T-cell (primary cell): Measurements from ENCODE around the gene DMAP1. TPM values are rescaled to one million over a fixed set of nuclear protein-coding genes. Genes with fewer than 3 reads are reported as not detected.

ENCODE experiments used
- ATAC-seq, 4 experiments: fragments of 200-7000 bp in 3 of 4; fragments of 150-1000 bp in 1 of 4; cut with Tn5 transposase; replicated peaks in 1 of 4; 1 replicate in 3 of 4; 2 replicates in 1 of 4; pipeline ENCODE4 v1.10.0; 2021; ENCODE audit warnings: moderate library complexity in 3 of 4, mild to moderate bottlenecking in 2 of 4, moderate number of reproducible peaks in 1 of 4
- CTCF ChIA-PET, 2 donors: fragments of 300-600 bp; sonication (Branson Sonifier 250); formaldehyde crosslinking; loops; one replicate each; lab custom pipeline; 2022; ENCODE audit warnings: antibody characterized with exemption in 2 of 2; lab: Charles Lee
- POLR2A ChIA-PET, 2 donors: fragments of 300-600 bp; sonication (Branson Sonifier 250); formaldehyde crosslinking; loops; one replicate each; lab custom pipeline; 2022; ENCODE audit warnings: antibody characterized with exemption in 2 of 2; lab: Charles Lee
- DNase-seq, 35 experiments: peaks; one replicate each; pipeline versions ENCODE4 v3.0.0 to v3.0.0-alpha.2; 2013 to 2023
- H3K27ac ChIP-seq: one replicate; pipeline ENCODE4 v1.5.1; 2013; ENCODE audit warnings: low read length
- H3K27me3 ChIP-seq, 2 experiments: replicated peaks in 1 of 2; 1 replicate in 1 of 2; 2 replicates in 1 of 2; pipeline versions ENCODE4 v1.6.1 to v1.7.0; 2013; ENCODE audit warnings: low read length in 1 of 2, mixed read lengths in 1 of 2; ENCODE audit not compliant: control insufficient read depth in 2 of 2, insufficient read depth in 2 of 2; ENCODE audit errors: extremely low read depth in 1 of 2
- H3K36me3 ChIP-seq, 2 donors: 1 replicate in 1 of 2; 2 replicates in 1 of 2; pipeline versions ENCODE4 v1.6.1 to v1.7.0; 2013; ENCODE audit warnings: low read length in 1 of 2; ENCODE audit not compliant: control insufficient read depth in 2 of 2, insufficient read depth in 1 of 2; ENCODE audit errors: extremely low read depth in 1 of 2
- H3K4me1 ChIP-seq, 2 experiments: 1 replicate in 1 of 2; 2 replicates in 1 of 2; pipeline versions ENCODE4 v1.6.1 to v1.7.0; 2013; ENCODE audit warnings: low read length in 2 of 2, mixed read lengths in 1 of 2; ENCODE audit not compliant: insufficient read depth in 2 of 2, control insufficient read depth in 1 of 2; ENCODE audit errors: extremely low read depth in 1 of 2
- H3K4me3 ChIP-seq, 2 donors: 1 replicate in 1 of 2; 2 replicates in 1 of 2; pipeline versions ENCODE4 v1.5.1 to v1.7.0; 2013; ENCODE audit warnings: mild to moderate bottlenecking in 2 of 2, low read length in 1 of 2, moderate library complexity in 1 of 2; ENCODE audit not compliant: control insufficient read depth in 1 of 2; ENCODE audit errors: extremely low read depth in 1 of 2
- H3K9me3 ChIP-seq: 2 replicates; pipeline ENCODE4 v1.7.0; 2013
- H3K27ac Mint-ChIP-seq, 2 donors: one replicate each; pipeline ENCODE4 v1.8.0; 2020 to 2021; ENCODE audit warnings: mild to moderate bottlenecking in 2 of 2, mixed read lengths in 2 of 2
- H3K27me3 Mint-ChIP-seq, 2 donors: one replicate each; pipeline ENCODE4 v1.8.0; 2021 to 2022; ENCODE audit warnings: mixed read lengths in 2 of 2
- H3K36me3 Mint-ChIP-seq: one replicate; pipeline ENCODE4 v1.8.0; 2021; ENCODE audit warnings: mixed read lengths
- H3K4me1 Mint-ChIP-seq, 3 donors: one replicate each; pipeline ENCODE4 v1.8.0; 2020 to 2022; ENCODE audit warnings: mixed read lengths in 3 of 3, mild to moderate bottlenecking in 1 of 3
- H3K4me3 Mint-ChIP-seq, 3 donors: one replicate each; pipeline ENCODE4 v1.8.0; 2020 to 2022; ENCODE audit warnings: mild to moderate bottlenecking in 3 of 3, mixed read lengths in 3 of 3, moderate library complexity in 3 of 3
- H3K9me3 Mint-ChIP-seq, 3 donors: one replicate each; pipeline ENCODE4 v1.8.0; 2020 to 2022; ENCODE audit warnings: mixed read lengths in 3 of 3
- WGBS: methylation state at CpG from one replicate; pipeline ENCODE4 v1.1.5; 2013; ENCODE audit warnings: missing lambda C conversion rate; ENCODE audit not compliant: insufficient coverage; 5-methylcytosine and 5-hydroxymethylcytosine counted together
- total RNA-seq, 35 experiments: library from RNA in 6 of 35; stranded (reverse) in 6 of 35; fragments of 120-200 nt in 1 of 35; gene quantifications; one replicate each; pipeline versions ENCODE4 v1.2.1 to v1.2.4 and lab custom pipeline; 2013 to 2026

DMAP1 gene, protein sequence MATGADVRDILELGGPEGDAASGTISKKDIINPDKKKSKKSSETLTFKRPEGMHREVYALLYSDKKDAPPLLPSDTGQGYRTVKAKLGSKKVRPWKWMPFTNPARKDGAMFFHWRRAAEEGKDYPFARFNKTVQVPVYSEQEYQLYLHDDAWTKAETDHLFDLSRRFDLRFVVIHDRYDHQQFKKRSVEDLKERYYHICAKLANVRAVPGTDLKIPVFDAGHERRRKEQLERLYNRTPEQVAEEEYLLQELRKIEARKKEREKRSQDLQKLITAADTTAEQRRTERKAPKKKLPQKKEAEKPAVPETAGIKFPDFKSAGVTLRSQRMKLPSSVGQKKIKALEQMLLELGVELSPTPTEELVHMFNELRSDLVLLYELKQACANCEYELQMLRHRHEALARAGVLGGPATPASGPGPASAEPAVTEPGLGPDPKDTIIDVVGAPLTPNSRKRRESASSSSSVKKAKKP
- total RNA-seq (10 to 100 TPM; 60.3 to 79.9 (median 75.3) TPM), total RNA-seq (lab: John Stamatoyannopoulos, UW) (24.2 to 98.3 (median 65.1) reads per million in 29 experiments)
- 26.2 TPM for total RNA-seq (2013)

- peaks cover 4 to 33% of the 10 kb centered on the region in 2 donors for H3K36me3 ChIP-seq
- no peaks in the 10 kb centered on the region for H3K27me3 ChIP-seq
These were observed at the start of gene DMAP1 for GRCh38 chr1:44213222-44214112. Gene DMAP1 (plus strand): TSS chr1:44213471. CDS start chr1:44213754, 283 bp downstream.

GRCh38 chr1:44168520-44169098 is 44.7 kb upstream of the DMAP1 start:
- H3K4me3 Mint-ChIP-seq, result no peak overlapping the region
- H3K27ac ChIP-seq, result no peak overlapping the region
- peaks cover 4% of the 10 kb centered on the region for H3K36me3 Mint-ChIP-seq
- H3K9me3 Mint-ChIP-seq, result peaks cover 4 to 17% (median 5%) of the 10 kb centered on the region in 3 donors
- H3K4me1 Mint-ChIP-seq, result peaks cover 0 to 4% (median 0%) of the 10 kb centered on the region in 3 donors
- H3K4me1 ChIP-seq, result peaks cover 0 to 4% of the 10 kb centered on the region in 2 experiments
- no peak for ATAC-seq
- no peaks in the 10 kb centered on the region for H3K9me3 ChIP-seq
- H3K27me3 Mint-ChIP-seq, result peaks cover 9 to 35% of the 10 kb centered on the region in 2 donors
- POLR2A ChIA-PET, result no interaction called here
- peaks cover 0 to 32% of the 10 kb centered on the region in 2 experiments for H3K27me3 ChIP-seq
- CTCF ChIA-PET, result no interaction called here
- 61% methylated on average over 5 of the region's 5 CpGs for WGBS
- H3K4me3 ChIP-seq, result no peak overlapping the region
- no peak overlapping the region for H3K27ac Mint-ChIP-seq
- DNase-seq, result no peak
- H3K36me3 ChIP-seq, result no peaks in the 10 kb centered on the region

More at GRCh38 chr1:44213222-44214112, at the start of gene DMAP1:
- 1% methylated on average over 43 of the region's 44 CpGs for WGBS
- Histone ChIP-seq H3K4me3 (peak within 1 kb of the TSS; percentile 82 to 90), H3K4me1 (peaks cover 4 to 33% of the 10 kb centered on the region in 2 experiments), H3K27ac (peak within 1 kb of the TSS; percentile 63), H3K9me3 (no peaks in the 10 kb centered on the region)
- peak within 1 kb of the TSS; percentile 96 to 97 for H3K27ac Mint-ChIP-seq
- peak within 1 kb of the TSS; percentile 90 to 95 (median 91) for H3K4me3 Mint-ChIP-seq
- POLR2A ChIA-PET, result interaction anchor here in 1 of 2 donors (0.7 kb wide), 1 partner anchor 37 kb away, joined by 5 read pairs; no protein-coding TSS in a partner anchor
- CTCF ChIA-PET, result interaction anchor here in 1 of 2 donors (1.0 to 1.6 kb wide), 2 partner anchors 25 to 1090 kb away, joined by 3 to 4 read pairs; no protein-coding TSS in a partner anchor
- H3K9me3 Mint-ChIP-seq, result no peaks in the 10 kb centered on the region
- DNase-seq (peak; percentile 64 to 91 (median 80)), ATAC-seq (peak; percentile 84 to 88 (median 85))
- peaks cover 29 to 49% (median 34%) of the 10 kb centered on the region in 3 donors for H3K4me1 Mint-ChIP-seq
- H3K27me3 Mint-ChIP-seq, result no peaks in the 10 kb centered on the region
- peaks cover 13% of the 10 kb centered on the region for H3K36me3 Mint-ChIP-seq

DNA sequence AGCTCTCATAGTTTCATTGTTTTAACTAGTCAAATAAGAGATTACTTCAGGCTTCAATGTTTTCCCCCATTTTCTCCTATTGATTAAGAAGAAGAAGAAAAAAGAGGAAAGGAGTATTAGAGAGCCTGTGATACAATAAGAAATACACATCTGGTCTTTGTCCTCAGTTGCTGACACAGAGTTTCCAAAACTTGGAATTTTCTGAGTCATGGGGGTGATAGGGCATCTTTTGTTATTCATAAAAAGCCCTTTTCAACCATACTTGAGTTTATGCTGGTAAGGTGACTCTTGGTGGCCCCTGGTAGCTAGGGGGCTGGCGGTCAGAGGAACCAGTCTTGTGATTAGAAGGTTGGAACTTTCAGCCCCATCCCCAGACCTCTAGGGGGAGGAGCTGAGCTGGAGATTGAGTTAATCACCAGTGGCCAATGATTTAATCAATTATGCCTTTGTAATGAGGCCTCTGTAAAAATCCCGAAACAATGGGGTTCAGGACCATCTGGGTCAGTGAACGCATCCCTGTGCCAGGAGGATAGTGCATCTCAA is 42.9 kb upstream of the DMAP1 start:
- Histone ChIP-seq H3K36me3 (no peaks in the 10 kb centered on the region), H3K4me1 (peaks cover 0 to 4% of the 10 kb centered on the region in 2 experiments), H3K4me3 (no peak overlapping the region), H3K9me3 (no peaks in the 10 kb centered on the region), H3K27me3 (peaks cover 0 to 32% of the 10 kb centered on the region in 2 experiments), H3K27ac (no peak overlapping the region)
- ChIA-PET POLR2A (interaction anchor here in 1 of 2 donors (0.8 kb wide), 1 partner anchor 9 kb away, joined by 3 read pairs; no protein-coding TSS in a partner anchor), CTCF (no interaction called here)
- no peak overlapping the region for H3K27ac Mint-ChIP-seq
- peaks cover 0 to 4% (median 0%) of the 10 kb centered on the region in 3 donors for H3K4me1 Mint-ChIP-seq
- ATAC-seq (no peak), DNase-seq (no peak)
- peaks cover 4% of the 10 kb centered on the region for H3K36me3 Mint-ChIP-seq
- H3K4me3 Mint-ChIP-seq, result no peak overlapping the region
- 78% methylated on average over 2 of the region's 3 CpGs for WGBS
- H3K9me3 Mint-ChIP-seq, result peaks cover 5 to 17% (median 9%) of the 10 kb centered on the region in 3 donors
- H3K27me3 Mint-ChIP-seq, result peaks cover 9 to 33% of the 10 kb centered on the region in 2 donors

- Mint-ChIP-seq H3K4me1 (no peaks in the 10 kb centered on the region), H3K9me3 (peaks cover 0 to 4% (median 0%) of the 10 kb centered on the region in 3 donors), H3K27me3 (peaks cover 9 to 18% of the 10 kb centered on the region in 2 donors), H3K36me3 (no peaks in the 10 kb centered on the region), H3K27ac (no peak overlapping the region), H3K4me3 (no peak overlapping the region)
- H3K9me3 ChIP-seq, result no peaks in the 10 kb centered on the region
- WGBS, result no CpG with 5 or more reads among the region's 1 CpG
- ChIA-PET CTCF (no interaction called here), POLR2A (no interaction called here)
- no peaks in the 10 kb centered on the region for H3K36me3 ChIP-seq
- H3K27ac ChIP-seq, result no peak overlapping the region
- no peaks in the 10 kb centered on the region for H3K4me1 ChIP-seq
- peaks cover 0 to 20% of the 10 kb centered on the region in 2 experiments for H3K27me3 ChIP-seq
- no peak for ATAC-seq
- no peak for DNase-seq
- H3K4me3 ChIP-seq, result no peak overlapping the region
These were observed 38.6 kb upstream of the DMAP1 start for GRCh38 chr1:44174630-44175029.

DNA sequence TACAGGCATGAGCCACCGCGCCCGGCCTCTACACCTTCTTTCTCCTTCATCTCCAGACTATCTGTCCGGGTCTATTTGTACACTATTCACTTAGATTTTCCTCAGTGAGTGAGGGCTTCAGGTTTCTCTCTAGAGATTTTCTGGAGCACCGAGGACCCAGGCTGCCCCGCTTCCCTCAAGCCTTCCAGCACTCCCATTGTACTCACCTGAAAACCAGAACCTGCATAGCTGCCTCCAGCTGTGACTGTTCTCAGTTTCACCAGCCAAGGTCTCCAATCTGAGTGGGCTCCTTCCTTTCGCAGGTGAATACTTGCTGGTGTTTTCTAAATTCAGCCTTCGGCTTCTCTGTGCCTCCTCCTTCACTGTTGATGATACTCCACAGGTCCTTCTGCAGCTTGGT is 12.9 kb upstream of the DMAP1 start:
- no peaks in the 10 kb centered on the region for H3K36me3 ChIP-seq
- no peaks in the 10 kb centered on the region for H3K4me1 Mint-ChIP-seq
- no peak for DNase-seq
- H3K9me3 Mint-ChIP-seq, result no peaks in the 10 kb centered on the region
- CTCF ChIA-PET, result no interaction called here
- no peak for ATAC-seq
- no peak overlapping the region for H3K4me3 Mint-ChIP-seq
- no peaks in the 10 kb centered on the region for H3K4me1 ChIP-seq
- H3K27ac Mint-ChIP-seq, result no peak overlapping the region
- no peaks in the 10 kb centered on the region for H3K36me3 Mint-ChIP-seq
- H3K4me3 ChIP-seq, result no peak overlapping the region
- no peak overlapping the region for H3K27ac ChIP-seq
- WGBS, result 88% methylated on average over 6 of the region's 8 CpGs
- peaks cover 0 to 13% of the 10 kb centered on the region in 2 experiments for H3K27me3 ChIP-seq
- POLR2A ChIA-PET, result no interaction called here
- H3K9me3 ChIP-seq, result no peaks in the 10 kb centered on the region
- H3K27me3 Mint-ChIP-seq, result peaks cover 0 to 5% of the 10 kb centered on the region in 2 donors
